B cell (primary cell): ENCODE measurements around the gene ESPL1. TPM values are rescaled to one million over a fixed set of nuclear protein-coding genes. Genes with fewer than 3 reads are reported as not detected.

Experiments
- ATAC-seq: fragments of 200-7000 bp; cut with Tn5 transposase; one replicate; pipeline ENCODE4 v1.10.0; 2021; ENCODE audit warnings: low read depth, mild to moderate bottlenecking, moderate number of reproducible peaks, moderate library complexity
- CTCF ChIA-PET: fragments of 350-600 bp; sonication (Branson Sonifier 250); formaldehyde crosslinking; loops from one replicate; lab custom pipeline; 2021; ENCODE audit warnings: antibody characterized with exemption, inconsistent platforms; lab: Charles Lee
- POLR2A ChIA-PET: fragments of 350-600 bp; sonication (Branson Sonifier 250); formaldehyde crosslinking; loops from one replicate; lab custom pipeline; 2021; ENCODE audit warnings: antibody characterized with exemption; lab: Charles Lee
- DNase-seq: peaks from one replicate; pipeline ENCODE4 v3.0.0; 2013
- H2AFZ ChIP-seq: 2 replicates; pipeline ENCODE4 v1.6.1; 2012; ENCODE audit warnings: mild to moderate bottlenecking, low read depth, low read length; ENCODE audit not compliant: insufficient read depth, poor library complexity, severe bottlenecking
- H3K27ac ChIP-seq, 2 donors: 1 replicate in 1 of 2; 2 replicates in 1 of 2; pipeline ENCODE4 v1.5.1; 2012 to 2013; ENCODE audit warnings: low read length in 2 of 2, mild to moderate bottlenecking in 2 of 2, moderate library complexity in 1 of 2
- H3K27me3 ChIP-seq, 4 experiments: fragments of 200-600 bp in 1 of 4; sonication (generic) in 1 of 4; replicated peaks in 1 of 4; 1 replicate in 2 of 4; 2 replicates in 2 of 4; pipeline versions ENCODE4 v1.6.1 to v1.7.0; 2013 to 2016; ENCODE audit warnings: low read length in 3 of 4, mild to moderate bottlenecking in 2 of 4, mixed read lengths in 1 of 4, moderate library complexity in 1 of 4; ENCODE audit not compliant: insufficient read depth in 4 of 4, control insufficient read depth in 3 of 4; ENCODE audit errors: control extremely low read depth in 1 of 4
- H3K36me3 ChIP-seq, 2 experiments: replicated peaks in 1 of 2; 1 replicate in 1 of 2; 2 replicates in 1 of 2; pipeline versions ENCODE4 v1.6.1 to v1.7.1; 2013; ENCODE audit warnings: low read length in 1 of 2; ENCODE audit not compliant: insufficient read depth in 2 of 2, control insufficient read depth in 1 of 2; ENCODE audit errors: control extremely low read depth in 1 of 2, extremely low read depth in 1 of 2
- H3K4me1 ChIP-seq, 2 donors: fragments of 200-600 bp in 1 of 2; sonication (generic) in 1 of 2; 1 replicate in 1 of 2; 2 replicates in 1 of 2; pipeline versions ENCODE4 v1.5.1 to v1.6.1; 2013 to 2017; ENCODE audit warnings: low read length in 2 of 2; ENCODE audit not compliant: control insufficient read depth in 2 of 2, insufficient read depth in 2 of 2
- H3K4me2 ChIP-seq: replicated peaks from 2 replicates; pipeline ENCODE3; 2012; ENCODE audit warnings: mild to moderate bottlenecking, low read depth, low read length; ENCODE audit not compliant: poor library complexity, severe bottlenecking
- H3K4me3 ChIP-seq, 5 experiments: fragments of 200-600 bp in 1 of 5; sonication (generic) in 1 of 5; 1 replicate in 3 of 5; 2 replicates in 2 of 5; pipeline versions ENCODE4 v1.5.1 to v1.7.0; 2011 to 2016; ENCODE audit warnings: low read length in 4 of 5, mild to moderate bottlenecking in 4 of 5, low read depth in 2 of 5, control low read depth in 1 of 5, moderate library complexity in 1 of 5; ENCODE audit not compliant: insufficient read depth in 1 of 5; ENCODE audit errors: control extremely low read depth in 1 of 5, extremely low read depth in 1 of 5
- H3K79me2 ChIP-seq: fragments of 200-600 bp; sonication (generic); one replicate; pipeline ENCODE4 v1.6.0; 2016; ENCODE audit warnings: low read length; ENCODE audit not compliant: control insufficient read depth, insufficient read depth
- H3K9ac ChIP-seq: fragments of 200-600 bp; sonication (generic); 2 replicates; pipeline ENCODE4 v1.6.1; 2017; ENCODE audit warnings: mild to moderate bottlenecking, low read length, moderate library complexity
- H3K9me3 ChIP-seq, 3 donors: one replicate each; pipeline versions ENCODE4 v1.6.1 to v1.7.1; 2013; ENCODE audit warnings: low read length in 2 of 3; ENCODE audit not compliant: control insufficient read depth in 2 of 3, insufficient read depth in 1 of 3; ENCODE audit errors: control extremely low read depth in 1 of 3
- H4K20me1 ChIP-seq: 2 replicates; pipeline ENCODE4 v1.6.0; 2012; ENCODE audit warnings: mild to moderate bottlenecking, low read length; ENCODE audit not compliant: insufficient read depth, control insufficient read depth, poor library complexity, severe bottlenecking
- H3K27ac Mint-ChIP-seq: one replicate; pipeline ENCODE4 v1.8.0; 2021; ENCODE audit warnings: mixed read lengths
- H3K27me3 Mint-ChIP-seq: one replicate; pipeline ENCODE4 v1.8.0; 2021; ENCODE audit warnings: mixed read lengths
- H3K4me1 Mint-ChIP-seq: one replicate; pipeline ENCODE4 v1.8.0; 2021; ENCODE audit warnings: mixed read lengths
- H3K4me3 Mint-ChIP-seq: one replicate; pipeline ENCODE4 v1.8.0; 2021; ENCODE audit warnings: mixed read lengths
- H3K9me3 Mint-ChIP-seq: one replicate; pipeline ENCODE4 v1.8.0; 2022; ENCODE audit warnings: mixed read lengths; ENCODE audit not compliant: insufficient read depth
- CTCF ChIP-seq: fragments of 200-600 bp; IDR thresholded peaks from one replicate; pipeline ENCODE4 v1.8.0; 2022; ENCODE audit warnings: antibody characterized with exemption, mild to moderate bottlenecking
- EZH2 ChIP-seq: IDR thresholded peaks from 2 replicates; pipeline ENCODE4 v1.6.1; 2012; ENCODE audit warnings: borderline replicate concordance, low read depth, mild to moderate bottlenecking, moderate library complexity, low read length; ENCODE audit not compliant: insufficient read depth, poor library complexity, severe bottlenecking
- WGBS: methylation state at CpG from one replicate; pipeline ENCODE4 v1.1.5; 2013; ENCODE audit warnings: missing lambda C conversion rate; ENCODE audit not compliant: insufficient coverage; 5-methylcytosine and 5-hydroxymethylcytosine counted together
- intact Hi-C: fragments of 100-400 bp; cut with micrococcal nuclease; formaldehyde crosslinking; loops from one replicate; pipeline ENCODE4 v1.10.0; 2022
- polyA plus RNA-seq: library from polyadenylated mRNA; depleted of rRNA; stranded (reverse); fragments of >200 nt; gene quantifications from 2 replicates; pipeline ENCODE4 v1.2.3, GENCODE V29; 2012
- total RNA-seq, 2 donors: library from RNA; stranded (reverse); fragments of 120-200 nt in 1 of 2; gene quantifications; 1 replicate in 1 of 2; 2 replicates in 1 of 2; pipeline versions ENCODE4 v1.2.3 to v1.2.4, GENCODE V29; 2013 to 2022

ESPL1 gene
- total and polyA plus RNA-seq, 2 donors (not counting 1 experiment from before 2014, with no cell fraction given): 0.88 to 2.4 TPM

- DNase-seq (no peak), ATAC-seq (no peak)
- intact Hi-C loops: no loop called here
- POLR2A ChIA-PET: no interaction called here
- Histone ChIP-seq H3K9ac (no peak overlapping the region), H4K20me1 (no peaks in the 10 kb centered on the region), H2AFZ (no peak overlapping the region), H3K36me3 (no peaks in the 10 kb centered on the region), H3K4me3 (no peak overlapping the region), H3K79me2 (no peaks in the 10 kb centered on the region), H3K9me3 (peaks cover 0 to 2% (median 0%) of the 10 kb centered on the region in 3 donors), H3K4me1 (peaks cover 10 to 13% of the 10 kb centered on the region in 2 donors), H3K4me2 (no peak overlapping the region), H3K27ac (no peak overlapping the region), H3K27me3 (peaks cover 0 to 53% (median 23%) of the 10 kb centered on the region in 4 experiments)
- H3K4me1 Mint-ChIP-seq: peaks cover 10% of the 10 kb centered on the region
- WGBS: 67% methylated on average over 7 of the region's 7 CpGs
- no peak overlapping the region for H3K4me3 Mint-ChIP-seq
- no peaks in the 10 kb centered on the region for H3K9me3 Mint-ChIP-seq
- CTCF ChIA-PET: interaction anchor here (1.2 to 15.1 kb wide), 3 partner anchors 14 to 122 kb away, joined by 4 to 353 read pairs (median 11); no protein-coding TSS in a partner anchor
- peaks cover 69% of the 10 kb centered on the region for H3K27me3 Mint-ChIP-seq
- TF ChIP-seq EZH2 (no peak), CTCF (no peak)
- no peak overlapping the region for H3K27ac Mint-ChIP-seq
Measured at GRCh38 chr12:53333845-53334244, 65.7 kb downstream of the ESPL1 start.

GRCh38 chr12:53334822-53335221, 66.7 kb downstream of the ESPL1 start:
- TF ChIP-seq EZH2 (no peak), CTCF (no peak)
- H3K4me1 Mint-ChIP-seq: peaks cover 10% of the 10 kb centered on the region
- peaks cover 67% of the 10 kb centered on the region for H3K27me3 Mint-ChIP-seq
- no peaks in the 10 kb centered on the region for H4K20me1 ChIP-seq
- H2AFZ ChIP-seq: no peak overlapping the region
- no peaks in the 10 kb centered on the region for H3K9me3 Mint-ChIP-seq
- ChIA-PET CTCF (interaction anchor here (0.8 to 3.5 kb wide), 6 partner anchors 10 to 123 kb away, joined by 3 to 11 read pairs (median 4); partner anchors contain the start of gene AAAS), POLR2A (interaction anchor here (0.6 to 1.2 kb wide), 2 partner anchors 14 to 332 kb away, joined by 4 to 9 read pairs; partner anchors contain the start of gene AAAS)
- 91% methylated on average over 6 of the region's 8 CpGs for whole genome bisulfite sequencing
- H3K9me3 ChIP-seq: peaks cover 0 to 4% (median 0%) of the 10 kb centered on the region in 3 donors
- no peak overlapping the region for H3K27ac ChIP-seq
- no peak overlapping the region for H3K4me2 ChIP-seq
- H3K27me3 ChIP-seq: peaks cover 0 to 52% (median 25%) of the 10 kb centered on the region in 4 experiments
- H3K4me3 Mint-ChIP-seq: no peak overlapping the region
- H3K4me1 ChIP-seq: peaks cover 10 to 13% of the 10 kb centered on the region in 2 donors
- ATAC-seq: no peak
- no peak overlapping the region for H3K27ac Mint-ChIP-seq
- H3K4me3 ChIP-seq: no peak overlapping the region
- H3K9ac ChIP-seq: no peak overlapping the region
- intact Hi-C loops: no loop called here
- no peaks in the 10 kb centered on the region for H3K36me3 ChIP-seq
- H3K79me2 ChIP-seq: no peaks in the 10 kb centered on the region
- DNase-seq: no peak
